Gastroesophageal sphincter (tissue), 4 donors: ENCODE results near the gene PIP5K1B. TPM values are rescaled to one million over a fixed set of nuclear protein-coding genes. Genes with fewer than 3 reads are reported as not detected.

Experiments used
- ATAC-seq: fragments of 150-250 bp; one replicate; pipeline ENCODE4 v1.9.1; 2016; ENCODE audit warnings: mild to moderate bottlenecking, moderate library complexity
- H3K27ac ChIP-seq, 4 donors: fragments of 200-600 bp; sonication (generic) in 3 of 4; 1 replicate in 3 of 4; 2 replicates in 1 of 4; pipeline ENCODE4 v1.5.1; 2016 to 2019
- H3K27me3 ChIP-seq: fragments of 200-600 bp; sonication (generic); one replicate; pipeline ENCODE4 v1.5.1; 2019
- H3K36me3 ChIP-seq, 2 donors: fragments of 200-600 bp; sonication (generic); one replicate each; pipeline ENCODE4 v1.5.1; 2019; ENCODE audit warnings: control low read depth in 1 of 2
- H3K4me1 ChIP-seq, 3 donors: fragments of 200-600 bp; sonication (generic); 1 replicate in 2 of 3; 2 replicates in 1 of 3; pipeline ENCODE4 v1.5.1; 2016 to 2019; ENCODE audit warnings: control low read depth in 2 of 3
- H3K4me3 ChIP-seq, 2 donors: fragments of 200-600 bp; sonication (generic); one replicate each; pipeline ENCODE4 v1.5.1; 2019; ENCODE audit warnings: mild to moderate bottlenecking in 1 of 2, moderate library complexity in 1 of 2
- H3K9me3 ChIP-seq, 3 donors: fragments of 200-600 bp; sonication (generic); one replicate each; pipeline ENCODE4 v1.5.1; 2017 to 2019; ENCODE audit warnings: control low read depth in 2 of 3
- EP300 ChIP-seq: sonication (generic); formaldehyde crosslinking; IDR thresholded peaks from one replicate; pipeline ENCODE4 v1.6.1; 2017; ENCODE audit warnings: antibody characterized with exemption, mild to moderate bottlenecking
- POLR2A ChIP-seq, 2 donors: fragments of 450-650 bp; IDR thresholded peaks; one replicate each; pipeline ENCODE4 v1.6.1; 2017; ENCODE audit warnings: antibody characterized with exemption in 2 of 2, mild to moderate bottlenecking in 2 of 2, moderate library complexity in 1 of 2
- POLR2AphosphoS5 ChIP-seq: sonication (generic); formaldehyde crosslinking; IDR thresholded peaks from one replicate; pipeline ENCODE4 v1.6.1; 2017; ENCODE audit warnings: antibody characterized with exemption
- WGBS, 2 donors: methylation state at CpG; one replicate each; pipeline ENCODE4 v1.1.5; 2018; ENCODE audit warnings: low coverage in 1 of 2; 5-methylcytosine and 5-hydroxymethylcytosine counted together
- total RNA-seq, 4 donors: library from RNA; depleted of rRNA; stranded (reverse); fragments of >200 nt; gene quantifications; one replicate each; pipeline ENCODE4 v1.1.0, GENCODE V29; 2016
- TF ChIP-seq, protein P1 (sequence below), 4 experiments: fragments of 200-600 bp in 2 of 4; fragments of 450-650 bp in 2 of 4; sonication (generic) in 1 of 4; IDR thresholded peaks; one replicate each; pipeline ENCODE4 v1.5.1; 2017 to 2019; ENCODE audit warnings: antibody characterized with exemption in 4 of 4, mild to moderate bottlenecking in 2 of 4, moderate library complexity in 2 of 4

The PIP5K1B gene
- total RNA-seq, 4 donors from 2014 or later = 0.67 to 5.1 (median 1.2) TPM

DNA sequence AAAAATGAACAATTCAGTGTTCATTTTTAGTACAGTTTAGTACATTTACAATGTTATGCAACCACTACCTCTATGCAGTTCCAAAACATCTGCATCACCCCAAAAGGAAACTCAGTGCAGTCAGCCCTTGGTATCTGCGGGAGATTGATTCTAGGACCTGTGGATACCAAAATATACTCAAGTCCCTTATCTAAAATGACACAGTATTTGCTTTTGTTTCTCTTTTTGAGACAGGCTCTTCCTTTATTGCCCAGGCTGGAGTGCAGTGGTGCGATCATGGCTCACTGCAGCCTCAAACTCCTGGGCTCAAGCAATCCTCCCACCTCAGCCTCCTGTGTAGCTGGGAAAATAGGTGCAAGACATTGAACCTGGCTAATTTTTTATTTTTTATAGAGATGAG lies 114.0 kb downstream of the PIP5K1B start:
- Histone ChIP-seq H3K27ac (no peak overlapping the region), H3K36me3 (no peaks in the 10 kb centered on the region), H3K27me3 (no peaks in the 10 kb centered on the region), H3K4me3 (no peak overlapping the region), H3K4me1 (no peaks in the 10 kb centered on the region), H3K9me3 (no peaks in the 10 kb centered on the region)
- 71 to 94% methylated on average over 1 to 2 of the region's 2 CpGs for WGBS, 2 donors
- TF ChIP-seq POLR2A (IDR thresholded peaks at IDR 0.05) = no peak
- TF ChIP-seq EP300 = no peak
- TF ChIP-seq, protein P1, sequence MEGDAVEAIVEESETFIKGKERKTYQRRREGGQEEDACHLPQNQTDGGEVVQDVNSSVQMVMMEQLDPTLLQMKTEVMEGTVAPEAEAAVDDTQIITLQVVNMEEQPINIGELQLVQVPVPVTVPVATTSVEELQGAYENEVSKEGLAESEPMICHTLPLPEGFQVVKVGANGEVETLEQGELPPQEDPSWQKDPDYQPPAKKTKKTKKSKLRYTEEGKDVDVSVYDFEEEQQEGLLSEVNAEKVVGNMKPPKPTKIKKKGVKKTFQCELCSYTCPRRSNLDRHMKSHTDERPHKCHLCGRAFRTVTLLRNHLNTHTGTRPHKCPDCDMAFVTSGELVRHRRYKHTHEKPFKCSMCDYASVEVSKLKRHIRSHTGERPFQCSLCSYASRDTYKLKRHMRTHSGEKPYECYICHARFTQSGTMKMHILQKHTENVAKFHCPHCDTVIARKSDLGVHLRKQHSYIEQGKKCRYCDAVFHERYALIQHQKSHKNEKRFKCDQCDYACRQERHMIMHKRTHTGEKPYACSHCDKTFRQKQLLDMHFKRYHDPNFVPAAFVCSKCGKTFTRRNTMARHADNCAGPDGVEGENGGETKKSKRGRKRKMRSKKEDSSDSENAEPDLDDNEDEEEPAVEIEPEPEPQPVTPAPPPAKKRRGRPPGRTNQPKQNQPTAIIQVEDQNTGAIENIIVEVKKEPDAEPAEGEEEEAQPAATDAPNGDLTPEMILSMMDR (IDR thresholded peaks at IDR 0.05) = no peak
- TF ChIP-seq POLR2AphosphoS5 = no peak
- ATAC-seq = no peak

DNA sequence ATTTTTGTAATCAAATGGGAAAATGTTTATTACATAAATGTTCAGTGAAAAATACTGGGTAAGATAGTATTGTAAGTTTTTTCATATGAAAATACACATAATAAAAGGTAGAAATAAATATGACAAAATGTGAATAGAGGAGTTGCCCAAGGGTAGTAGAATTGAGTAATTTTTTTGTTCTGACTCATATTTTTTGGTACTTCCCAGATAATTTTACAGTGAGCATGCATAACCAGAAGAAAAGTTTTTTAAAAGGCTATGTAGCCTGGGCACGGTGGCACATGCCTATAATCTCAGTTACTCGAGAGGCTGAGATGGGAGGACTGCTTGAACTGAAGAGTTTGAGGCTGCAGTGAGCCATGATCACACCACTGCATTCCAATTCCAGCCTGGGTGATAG lies 116.9 kb downstream of the PIP5K1B start:
- Histone ChIP-seq H3K9me3 (no peaks in the 10 kb centered on the region), H3K27me3 (no peaks in the 10 kb centered on the region), H3K36me3 (no peaks in the 10 kb centered on the region), H3K4me3 (no peak overlapping the region), H3K27ac (no peak overlapping the region), H3K4me1 (no peaks in the 10 kb centered on the region)
- 88 to 96% methylated on average over 2 of the region's 2 CpGs for WGBS, 2 donors
- no peak for ATAC-seq
- TF ChIP-seq POLR2AphosphoS5 (no peak), POLR2A (IDR thresholded peaks at IDR 0.05) (no peak), EP300 (no peak)
- TF ChIP-seq, protein P1 (IDR thresholded peaks at IDR 0.05) = no peak

GRCh38 chr9:68822596-68823165 lies 117.6 kb downstream of the PIP5K1B start:
- Histone ChIP-seq H3K9me3 (no peaks in the 10 kb centered on the region), H3K36me3 (no peaks in the 10 kb centered on the region), H3K4me3 (no peak overlapping the region), H3K27me3 (no peaks in the 10 kb centered on the region), H3K27ac (no peak overlapping the region), H3K4me1 (no peaks in the 10 kb centered on the region)
- TF ChIP-seq POLR2A (IDR thresholded peaks at IDR 0.05) (no peak), POLR2AphosphoS5 (no peak), EP300 (no peak)
- TF ChIP-seq, protein P1 (IDR thresholded peaks at IDR 0.05) = no peak
- 43 to 65% methylated on average over 4 to 6 of the region's 6 CpGs for WGBS, 2 donors
- no peak for ATAC-seq

DNA sequence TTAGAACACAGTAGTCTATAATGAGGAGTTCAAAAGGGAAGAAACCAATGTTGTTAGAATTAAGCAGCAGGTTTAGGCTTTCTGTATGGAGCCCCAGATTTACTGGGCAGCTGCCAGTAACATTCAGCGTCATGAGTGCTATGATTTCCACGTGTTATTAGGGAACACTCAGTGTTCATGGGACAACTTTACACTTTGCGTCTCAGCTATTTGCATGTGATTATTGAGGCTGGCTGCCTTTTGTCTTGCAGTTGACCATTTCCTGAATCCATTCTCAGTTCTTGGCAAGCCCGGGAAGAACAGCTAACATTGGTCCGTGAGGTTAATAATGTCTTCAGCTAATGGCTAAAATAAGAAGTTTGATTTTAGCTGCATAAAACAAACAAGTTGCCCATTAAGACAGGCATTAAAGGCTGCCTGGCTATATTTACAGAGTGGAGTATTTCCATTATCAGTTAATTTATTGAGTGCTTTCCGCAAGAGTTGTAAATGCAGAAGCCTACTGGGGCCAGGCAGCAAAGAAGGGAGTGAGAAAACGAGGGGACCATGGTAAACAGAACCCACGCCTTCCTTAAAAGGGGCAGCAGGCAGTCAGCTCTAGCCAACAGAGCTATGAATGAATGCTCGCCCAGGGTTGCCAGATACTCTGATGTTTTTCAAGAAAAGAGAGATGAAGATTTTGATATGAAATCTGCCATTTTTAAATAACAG lies 120.9 kb downstream of the PIP5K1B start:
- H3K27ac ChIP-seq = no peak overlapping the region
- H3K4me3 ChIP-seq = no peak overlapping the region
- no peaks in the 10 kb centered on the region for H3K36me3 ChIP-seq
- H3K9me3 ChIP-seq = no peaks in the 10 kb centered on the region
- ATAC-seq = no peak
- H3K27me3 ChIP-seq = no peaks in the 10 kb centered on the region
- no peak for TF ChIP-seq EP300
- no peak for TF ChIP-seq POLR2AphosphoS5
- no peak for TF ChIP-seq POLR2A (IDR thresholded peaks at IDR 0.05)
- TF ChIP-seq, protein P1 (IDR thresholded peaks at IDR 0.05) = no peak
- no peaks in the 10 kb centered on the region for H3K4me1 ChIP-seq
- WGBS, 2 donors = 23 to 54% methylated on average over 8 to 9 of the region's 9 CpGs
